ENCODE measurements around the gene ZNF428.
A peak's percentile ranks its signal among the peaks of the same experiment; 100 is the strongest.
"Not testable (repeated sequence)": the region's sequence is repeated elsewhere in the genome, so short reads cannot be mapped to it uniquely, and the experiment has no call there.

Gene ZNF428

GRCh38 chr19:43656436-43656835, 37.0 kb upstream of the ZNF428 start:
- Histone ChIP-seq H3K9me3 (ENCODE audit: control insufficient read depth, insufficient read depth, low read length) (no peaks in the 10 kb centered on the region), H3K27me3 (ENCODE audit: control insufficient read depth, insufficient read depth, low read length) (no peaks in the 10 kb centered on the region), H3K36me3 (ENCODE audit: control insufficient read depth, insufficient read depth, low read length) (peaks cover 43% of the 10 kb centered on the region), H3K4me1 (ENCODE audit: control insufficient read depth, insufficient read depth, low read length) (no peaks in the 10 kb centered on the region), H3K4me3 (ENCODE audit: low read depth, low read length) (no peak overlapping the region), H3K27ac (ENCODE audit: low read depth, low read length) (no peak overlapping the region), H3K9ac (ENCODE audit: low read depth, low read length) (no peak overlapping the region)

- no peaks in the 10 kb centered on the region for H3K4me1 ChIP-seq (ENCODE audit: control insufficient read depth, insufficient read depth, low read length)
- no peak overlapping the region for H3K4me3 ChIP-seq (ENCODE audit: low read depth, low read length)
- H3K27me3 ChIP-seq (ENCODE audit: control insufficient read depth, insufficient read depth, low read length) = no peaks in the 10 kb centered on the region
- H3K9me3 ChIP-seq (ENCODE audit: control insufficient read depth, insufficient read depth, low read length) = no peaks in the 10 kb centered on the region
- no peak overlapping the region for H3K27ac ChIP-seq (ENCODE audit: low read depth, low read length)
- no peak overlapping the region for H3K9ac ChIP-seq (ENCODE audit: low read depth, low read length)
- H3K36me3 ChIP-seq (ENCODE audit: control insufficient read depth, insufficient read depth, low read length) = peaks cover 41% of the 10 kb centered on the region
These were observed 33.1 kb upstream of the ZNF428 start for GRCh38 chr19:43652546-43652874.

DNA sequence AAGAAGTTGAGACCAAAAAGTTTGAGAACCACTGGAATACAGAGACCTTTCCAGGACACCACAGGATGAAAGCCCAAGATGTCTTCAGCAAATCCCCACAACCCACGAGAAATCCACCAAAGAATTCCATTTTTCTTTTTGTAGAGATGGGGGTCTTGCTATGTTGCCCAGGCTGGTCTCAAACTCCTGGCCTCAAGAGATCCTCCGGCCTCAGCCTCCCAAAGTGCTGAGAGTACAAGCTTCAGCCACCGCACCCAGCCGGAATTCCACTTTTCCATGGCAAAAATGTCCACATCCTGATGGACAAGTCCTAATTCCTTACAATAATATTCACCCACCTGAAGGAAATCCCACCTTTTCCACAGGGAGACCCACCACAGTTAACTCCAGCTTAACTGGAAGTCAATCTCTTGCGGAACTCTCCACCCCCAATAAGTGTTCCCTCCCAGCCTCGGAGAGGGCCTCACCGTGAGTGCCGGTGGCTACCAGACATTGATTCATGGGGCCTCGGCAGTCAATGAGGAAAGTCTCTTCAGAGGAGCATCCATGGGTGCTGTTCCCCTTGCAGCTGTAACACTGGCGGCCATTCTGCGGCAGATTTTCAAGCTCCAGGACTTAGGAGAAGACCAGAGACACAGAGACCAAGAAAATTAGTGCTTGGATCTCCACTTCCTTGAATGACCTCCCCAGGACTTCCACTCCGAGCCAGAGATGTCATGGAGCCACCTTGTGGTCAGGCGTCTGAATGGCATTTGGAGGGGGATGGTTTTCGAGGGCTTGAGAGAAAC, 32.5 kb upstream of the ZNF428 start:
- Histone ChIP-seq H3K4me1 (ENCODE audit: control insufficient read depth, insufficient read depth, low read length) (no peaks in the 10 kb centered on the region), H3K36me3 (ENCODE audit: control insufficient read depth, insufficient read depth, low read length) (peaks cover 41% of the 10 kb centered on the region), H3K9ac (ENCODE audit: low read depth, low read length) (no peak overlapping the region), H3K4me3 (ENCODE audit: low read depth, low read length) (no peak overlapping the region), H3K9me3 (ENCODE audit: control insufficient read depth, insufficient read depth, low read length) (no peaks in the 10 kb centered on the region), H3K27ac (ENCODE audit: low read depth, low read length) (no peak overlapping the region), H3K27me3 (ENCODE audit: control insufficient read depth, insufficient read depth, low read length) (no peaks in the 10 kb centered on the region)

DNA sequence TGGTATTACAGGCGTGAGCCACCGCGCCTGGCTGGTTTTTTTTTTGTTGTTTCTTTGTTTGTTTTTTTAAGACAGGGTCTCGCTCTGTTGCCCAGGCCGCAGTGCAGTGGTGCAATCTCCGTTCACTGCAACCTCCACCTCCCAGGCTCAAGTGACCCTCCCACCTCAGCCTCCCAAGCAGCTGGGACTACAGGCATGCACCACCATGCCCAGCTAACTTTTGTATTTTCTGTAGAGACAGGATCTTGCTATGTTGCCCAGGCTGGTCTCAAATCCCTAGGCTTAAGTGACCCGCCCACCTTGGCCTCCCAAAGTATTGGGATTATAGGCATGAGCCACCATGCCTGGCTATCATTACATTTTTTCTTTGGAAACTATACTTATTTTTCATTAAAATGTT, 30.8 kb upstream of the ZNF428 start:
- not testable (repeated sequence) for H3K27me3 ChIP-seq (ENCODE audit: control insufficient read depth, insufficient read depth, low read length); H3K9ac ChIP-seq (ENCODE audit: low read depth, low read length); H3K4me3 ChIP-seq (ENCODE audit: low read depth, low read length); H3K4me1 ChIP-seq (ENCODE audit: control insufficient read depth, insufficient read depth, low read length); H3K27ac ChIP-seq (ENCODE audit: low read depth, low read length); H3K9me3 ChIP-seq (ENCODE audit: control insufficient read depth, insufficient read depth, low read length)
- H3K36me3 ChIP-seq (ENCODE audit: control insufficient read depth, insufficient read depth, low read length) = peaks cover 28% of the 10 kb centered on the region

DNA sequence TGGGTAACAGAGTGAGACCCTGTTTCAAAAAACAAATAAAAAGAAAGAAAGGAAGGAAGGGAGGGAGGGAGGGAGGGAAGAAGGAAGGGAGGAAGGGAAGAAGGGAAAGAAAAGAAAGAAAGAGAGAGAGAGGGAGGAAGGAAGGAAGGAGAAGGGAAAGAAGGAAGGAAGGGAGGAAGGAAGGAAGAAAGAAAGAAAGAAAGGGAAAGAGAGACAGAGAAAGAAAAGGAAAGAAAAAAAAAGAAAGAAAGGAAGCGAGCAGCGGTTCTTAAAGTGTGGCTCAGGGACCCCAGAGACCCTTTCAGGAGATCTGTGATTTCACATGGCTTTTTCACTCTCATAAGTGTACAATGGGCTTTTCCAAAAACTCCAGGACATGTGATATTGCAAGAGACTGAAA, 30.1 kb upstream of the ZNF428 start:
- no peak overlapping the region for H3K4me3 ChIP-seq (ENCODE audit: low read depth, low read length)
- H3K4me1 ChIP-seq (ENCODE audit: control insufficient read depth, insufficient read depth, low read length) = no peaks in the 10 kb centered on the region
- H3K9ac ChIP-seq (ENCODE audit: low read depth, low read length) = no peak overlapping the region
- H3K27ac ChIP-seq (ENCODE audit: low read depth, low read length) = no peak overlapping the region
- no peaks in the 10 kb centered on the region for H3K27me3 ChIP-seq (ENCODE audit: control insufficient read depth, insufficient read depth, low read length)
- H3K36me3 ChIP-seq (ENCODE audit: control insufficient read depth, insufficient read depth, low read length) = peaks cover 21% of the 10 kb centered on the region
- H3K9me3 ChIP-seq (ENCODE audit: control insufficient read depth, insufficient read depth, low read length) = no peaks in the 10 kb centered on the region

DNA sequence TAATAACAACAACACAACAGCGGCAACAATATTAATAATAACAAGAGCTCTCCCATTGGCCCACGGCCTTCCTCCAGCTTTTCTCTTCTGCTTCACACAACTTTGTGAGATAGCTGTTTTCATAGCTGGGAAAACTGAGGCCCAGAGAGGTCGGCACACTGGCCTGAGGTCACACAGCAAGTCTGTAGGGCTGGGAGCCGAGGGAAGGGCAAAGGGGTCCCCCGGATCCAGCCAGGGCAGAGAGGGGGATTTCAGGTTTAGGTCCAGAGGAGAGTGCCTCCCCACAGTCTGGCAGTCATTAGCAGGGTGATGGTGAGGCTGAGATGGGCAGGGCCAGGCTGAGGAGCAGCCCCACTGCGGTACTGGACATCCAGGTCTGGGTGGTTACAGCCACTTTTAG, 29.2 kb upstream of the ZNF428 start:
- no peak overlapping the region for H3K4me3 ChIP-seq (ENCODE audit: low read depth, low read length)
- no peaks in the 10 kb centered on the region for H3K27me3 ChIP-seq (ENCODE audit: control insufficient read depth, insufficient read depth, low read length)
- H3K36me3 ChIP-seq (ENCODE audit: control insufficient read depth, insufficient read depth, low read length) = peaks cover 20% of the 10 kb centered on the region
- H3K27ac ChIP-seq (ENCODE audit: low read depth, low read length) = no peak overlapping the region
- H3K9me3 ChIP-seq (ENCODE audit: control insufficient read depth, insufficient read depth, low read length) = no peaks in the 10 kb centered on the region
- no peak overlapping the region for H3K9ac ChIP-seq (ENCODE audit: low read depth, low read length)
- no peaks in the 10 kb centered on the region for H3K4me1 ChIP-seq (ENCODE audit: control insufficient read depth, insufficient read depth, low read length)

GRCh38 chr19:43644181-43644580, 24.8 kb upstream of the ZNF428 start:
- H3K27me3 ChIP-seq (ENCODE audit: control insufficient read depth, insufficient read depth, low read length) = peaks cover 23% of the 10 kb centered on the region

DNA sequence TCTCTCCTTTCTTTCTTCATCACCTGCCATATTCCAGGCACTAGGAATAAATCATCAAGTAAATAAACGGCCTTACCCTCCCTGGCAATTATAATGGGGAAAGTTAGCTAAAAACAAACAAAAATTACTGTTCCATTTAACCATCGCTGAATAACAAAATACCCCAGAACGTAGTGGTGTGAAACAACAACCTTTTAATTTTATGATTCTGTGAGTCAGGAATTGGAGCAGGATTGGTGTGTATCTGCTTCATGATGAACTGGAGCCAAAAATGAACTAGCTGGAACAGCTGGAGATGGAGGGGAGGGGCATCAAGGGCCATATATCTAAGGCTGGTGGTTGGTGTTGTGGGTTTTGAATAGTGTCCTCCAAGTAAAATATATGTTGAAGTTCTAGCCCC, 23.9 kb upstream of the ZNF428 start:
- peaks cover 32% of the 10 kb centered on the region for H3K27me3 ChIP-seq (ENCODE audit: control insufficient read depth, insufficient read depth, low read length)
- no peak overlapping the region for H3K4me3 ChIP-seq (ENCODE audit: low read depth, low read length)
- no peaks in the 10 kb centered on the region for H3K9me3 ChIP-seq (ENCODE audit: control insufficient read depth, insufficient read depth, low read length)
- no peak overlapping the region for H3K9ac ChIP-seq (ENCODE audit: low read depth, low read length)
- 0 out of 2 replicates have a peak, but pooled peaks cover under 1% of the 10 kb centered on the region for H3K36me3 ChIP-seq (ENCODE audit: control insufficient read depth, insufficient read depth, low read length)
- H3K27ac ChIP-seq (ENCODE audit: low read depth, low read length) = no peak overlapping the region
- H3K4me1 ChIP-seq (ENCODE audit: control insufficient read depth, insufficient read depth, low read length) = peaks cover 5% of the 10 kb centered on the region; the same call in 1 of the 2 replicates

More at GRCh38 chr19:43644181-43644580, 24.8 kb upstream of the ZNF428 start:
- Histone ChIP-seq H3K4me1 (ENCODE audit: control insufficient read depth, insufficient read depth, low read length) (peaks cover under 1% of the 10 kb centered on the region; the same call in 1 of the 2 replicates), H3K9me3 (ENCODE audit: control insufficient read depth, insufficient read depth, low read length) (no peaks in the 10 kb centered on the region), H3K9ac (ENCODE audit: low read depth, low read length) (no peak overlapping the region), H3K36me3 (ENCODE audit: control insufficient read depth, insufficient read depth, low read length) (peaks cover 9% of the 10 kb centered on the region; the same call in 1 of the 2 replicates), H3K4me3 (ENCODE audit: low read depth, low read length) (no peak overlapping the region), H3K27ac (ENCODE audit: low read depth, low read length) (no peak overlapping the region)

DNA sequence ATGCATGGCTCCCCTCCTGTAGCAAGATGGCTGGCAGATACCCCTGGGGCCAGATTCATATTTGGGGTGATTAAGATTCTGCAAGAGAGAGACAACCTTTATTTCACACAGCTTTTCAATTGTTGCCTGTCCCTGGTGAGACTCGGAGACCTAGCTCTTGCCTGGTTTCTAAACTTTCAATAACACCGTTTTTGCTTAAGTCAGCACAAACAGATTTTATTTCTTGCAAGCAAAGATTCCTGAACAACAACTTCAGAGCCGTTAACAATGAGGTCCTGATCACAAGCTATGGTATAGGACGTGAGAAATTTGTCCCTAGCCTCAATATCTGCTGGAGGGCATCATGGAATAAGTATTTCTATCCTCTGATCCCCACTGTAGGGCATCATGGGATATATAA, 23.1 kb upstream of the ZNF428 start:
- H3K4me1 ChIP-seq (ENCODE audit: control insufficient read depth, insufficient read depth, low read length) = peaks cover 5% of the 10 kb centered on the region; the same call in 1 of the 2 replicates
- no peak overlapping the region for H3K4me3 ChIP-seq (ENCODE audit: low read depth, low read length)
- H3K9me3 ChIP-seq (ENCODE audit: control insufficient read depth, insufficient read depth, low read length) = no peaks in the 10 kb centered on the region
- H3K9ac ChIP-seq (ENCODE audit: low read depth, low read length) = no peak overlapping the region
- H3K36me3 ChIP-seq (ENCODE audit: control insufficient read depth, insufficient read depth, low read length) = no peaks in the 10 kb centered on the region
- no peak overlapping the region for H3K27ac ChIP-seq (ENCODE audit: low read depth, low read length)
- H3K27me3 ChIP-seq (ENCODE audit: control insufficient read depth, insufficient read depth, low read length) = peaks cover 40% of the 10 kb centered on the region

- H3K9me3 ChIP-seq (ENCODE audit: control insufficient read depth, insufficient read depth, low read length) = no peaks in the 10 kb centered on the region
- no peak overlapping the region for H3K9ac ChIP-seq (ENCODE audit: low read depth, low read length)
- H3K36me3 ChIP-seq (ENCODE audit: control insufficient read depth, insufficient read depth, low read length) = no peaks in the 10 kb centered on the region
- H3K27me3 ChIP-seq (ENCODE audit: control insufficient read depth, insufficient read depth, low read length) = peaks cover 49% of the 10 kb centered on the region
- H3K4me3 ChIP-seq (ENCODE audit: low read depth, low read length) = no peak overlapping the region
- H3K4me1 ChIP-seq (ENCODE audit: control insufficient read depth, insufficient read depth, low read length) = peaks cover 7% of the 10 kb centered on the region
- H3K27ac ChIP-seq (ENCODE audit: low read depth, low read length) = no peak overlapping the region
These were observed 21.9 kb upstream of the ZNF428 start for GRCh38 chr19:43641333-43641732.

DNA sequence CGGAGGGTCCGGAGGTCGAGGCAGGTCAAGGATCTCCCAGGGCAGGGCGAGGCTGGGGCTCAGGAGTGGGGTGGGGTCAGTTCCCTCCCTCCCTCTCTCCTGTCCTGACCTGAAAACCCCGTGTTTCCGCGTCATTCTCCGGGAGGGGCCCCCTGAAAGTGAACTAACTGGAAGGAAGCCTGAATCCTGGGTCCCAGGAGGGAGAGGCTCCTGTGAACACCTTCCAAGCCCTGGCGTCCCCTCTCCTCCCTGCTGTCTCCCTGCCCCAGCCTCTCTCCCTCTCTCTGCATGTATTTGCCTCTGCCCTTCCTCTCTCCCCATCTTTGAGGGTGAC, 21.0 kb upstream of the ZNF428 start:
- Histone ChIP-seq H3K9ac (ENCODE audit: low read depth, low read length) (no peak overlapping the region), H3K36me3 (ENCODE audit: control insufficient read depth, insufficient read depth, low read length) (no peaks in the 10 kb centered on the region), H3K9me3 (ENCODE audit: control insufficient read depth, insufficient read depth, low read length) (no peaks in the 10 kb centered on the region), H3K4me3 (ENCODE audit: low read depth, low read length) (peak overlapping the region; percentile 76), H3K27ac (ENCODE audit: low read depth, low read length) (no peak overlapping the region), H3K4me1 (ENCODE audit: control insufficient read depth, insufficient read depth, low read length) (peaks cover 14% of the 10 kb centered on the region), H3K27me3 (ENCODE audit: control insufficient read depth, insufficient read depth, low read length) (peaks cover 49% of the 10 kb centered on the region)

Measured in HUES48 (cell line).